ENCODE results near the gene RAD1. TPM values are rescaled to one million over a fixed set of nuclear protein-coding genes. Genes with fewer than 3 reads are reported as not detected.

The RAD1 gene
- polyA plus RNA-seq, 1 donor (not counting 4 experiments of a cell fraction or from before 2014, with no cell fraction given): 23.1 TPM

DNA sequence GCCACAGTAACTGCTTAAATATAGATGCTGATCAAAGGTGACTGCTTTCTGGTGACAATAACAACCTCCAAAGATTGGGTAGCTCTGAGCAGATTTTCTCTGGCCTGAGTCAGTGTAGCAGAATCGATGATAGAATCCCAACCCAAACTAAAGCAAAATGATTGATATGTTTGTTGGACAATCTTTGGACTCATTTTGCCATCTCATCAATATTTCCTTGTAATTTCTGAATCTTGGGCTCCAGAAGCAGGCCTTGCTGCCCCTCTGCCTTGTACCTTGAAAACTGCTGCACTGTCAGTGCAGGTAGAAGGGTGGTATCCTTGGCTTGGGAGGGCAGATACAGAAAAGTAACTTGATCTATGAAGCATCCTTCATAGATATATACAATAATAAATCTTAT, 57.4 kb downstream of the RAD1 start:
- Histone ChIP-seq H3K4me3 (ENCODE audit: control insufficient read depth in 2 of 3, extremely low read depth in 1 of 3, insufficient read depth in 2 of 3, low read depth in 1 of 3, low read length in 3 of 3) (no peak overlapping the region), H3K4me2 (ENCODE audit: control insufficient read depth, extremely low read depth, insufficient read depth, low read depth, low read length) (no peak overlapping the region), H3K9me1 (ENCODE audit: control insufficient read depth, extremely low read depth, insufficient read depth, low read length) (no peaks in the 10 kb centered on the region), H3K9ac (ENCODE audit: control insufficient read depth, extremely low read depth, insufficient read depth, low read length) (no peak overlapping the region), H4K20me1 (ENCODE audit: control insufficient read depth, extremely low read depth, insufficient read depth, low read length) (no peaks in the 10 kb centered on the region), H3K9me3 (ENCODE audit: control insufficient read depth, low read depth, low read length) (no peaks in the 10 kb centered on the region), H3K27ac (ENCODE audit: control insufficient read depth, insufficient read depth, low read length) (no peak overlapping the region), H3K79me2 (ENCODE audit: control insufficient read depth, insufficient read depth, low read length) (no peaks in the 10 kb centered on the region), H3K36me3 (ENCODE audit: control insufficient read depth in 2 of 2, extremely low read depth in 1 of 2, insufficient read depth in 2 of 2, low read length in 2 of 2) (no peaks in the 10 kb centered on the region), H3K4me1 (ENCODE audit: control insufficient read depth, extremely low read depth, insufficient read depth, low read length) (no peaks in the 10 kb centered on the region), H2AFZ (ENCODE audit: control insufficient read depth, low read length) (no peak overlapping the region), H3K27me3 (ENCODE audit: control insufficient read depth, extremely low read depth, insufficient read depth, low read length) (no peaks in the 10 kb centered on the region)
- dilution Hi-C loops (cut with MboI; ENCODE audit: extremely low pct_ligation_motif_present, low sequenced_read_pairs): no loop called here
- DNase-seq (ENCODE audit: low read depth, low spot score): no peak
- TF ChIP-seq, protein P1, sequence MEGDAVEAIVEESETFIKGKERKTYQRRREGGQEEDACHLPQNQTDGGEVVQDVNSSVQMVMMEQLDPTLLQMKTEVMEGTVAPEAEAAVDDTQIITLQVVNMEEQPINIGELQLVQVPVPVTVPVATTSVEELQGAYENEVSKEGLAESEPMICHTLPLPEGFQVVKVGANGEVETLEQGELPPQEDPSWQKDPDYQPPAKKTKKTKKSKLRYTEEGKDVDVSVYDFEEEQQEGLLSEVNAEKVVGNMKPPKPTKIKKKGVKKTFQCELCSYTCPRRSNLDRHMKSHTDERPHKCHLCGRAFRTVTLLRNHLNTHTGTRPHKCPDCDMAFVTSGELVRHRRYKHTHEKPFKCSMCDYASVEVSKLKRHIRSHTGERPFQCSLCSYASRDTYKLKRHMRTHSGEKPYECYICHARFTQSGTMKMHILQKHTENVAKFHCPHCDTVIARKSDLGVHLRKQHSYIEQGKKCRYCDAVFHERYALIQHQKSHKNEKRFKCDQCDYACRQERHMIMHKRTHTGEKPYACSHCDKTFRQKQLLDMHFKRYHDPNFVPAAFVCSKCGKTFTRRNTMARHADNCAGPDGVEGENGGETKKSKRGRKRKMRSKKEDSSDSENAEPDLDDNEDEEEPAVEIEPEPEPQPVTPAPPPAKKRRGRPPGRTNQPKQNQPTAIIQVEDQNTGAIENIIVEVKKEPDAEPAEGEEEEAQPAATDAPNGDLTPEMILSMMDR (optimal IDR thresholded peaks at IDR 0.05 in 1 of 3, IDR thresholded peaks at IDR 0.05 in 1 of 3, conservative IDR thresholded peaks at IDR 0.05 in 1 of 3; ENCODE audit: extremely low read depth in 1 of 3, insufficient read depth in 2 of 3, low read length in 3 of 3): no peak
- no peak for TF ChIP-seq EZH2 (IDR thresholded peaks at IDR 0.05; ENCODE audit: low read length)
- no peak for FAIRE-seq

DNA sequence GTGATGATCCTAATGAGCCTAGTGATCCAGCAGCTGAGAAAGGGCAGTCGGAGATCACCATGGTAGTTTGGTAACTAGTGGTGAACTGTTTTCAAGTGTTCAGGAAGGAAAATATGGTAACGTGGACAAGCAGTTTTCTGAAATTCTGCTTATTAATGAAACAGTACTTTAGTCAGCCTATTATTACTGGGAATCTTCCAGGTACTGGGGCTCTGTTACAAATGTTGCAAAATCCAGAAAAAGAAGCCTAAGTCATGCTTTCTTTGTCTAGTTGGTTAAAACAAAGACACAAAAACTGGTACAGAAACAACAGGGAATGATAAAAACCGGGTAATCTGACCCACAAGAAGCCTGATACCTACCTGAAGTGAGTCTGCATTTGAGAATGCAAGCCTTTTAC, 58.1 kb downstream of the RAD1 start:
- TF ChIP-seq EZH2 (IDR thresholded peaks at IDR 0.05; ENCODE audit: low read length): no peak
- TF ChIP-seq, protein P1 (optimal IDR thresholded peaks at IDR 0.05 in 1 of 3, IDR thresholded peaks at IDR 0.05 in 1 of 3, conservative IDR thresholded peaks at IDR 0.05 in 1 of 3; ENCODE audit: extremely low read depth in 1 of 3, insufficient read depth in 2 of 3, low read length in 3 of 3): no peak
- Histone ChIP-seq H3K9ac (ENCODE audit: control insufficient read depth, extremely low read depth, insufficient read depth, low read length) (no peak overlapping the region), H3K79me2 (ENCODE audit: control insufficient read depth, insufficient read depth, low read length) (no peaks in the 10 kb centered on the region), H4K20me1 (ENCODE audit: control insufficient read depth, extremely low read depth, insufficient read depth, low read length) (no peaks in the 10 kb centered on the region), H3K36me3 (ENCODE audit: control insufficient read depth in 2 of 2, extremely low read depth in 1 of 2, insufficient read depth in 2 of 2, low read length in 2 of 2) (no peaks in the 10 kb centered on the region), H3K9me1 (ENCODE audit: control insufficient read depth, extremely low read depth, insufficient read depth, low read length) (no peaks in the 10 kb centered on the region), H2AFZ (ENCODE audit: control insufficient read depth, low read length) (no peak overlapping the region), H3K4me2 (ENCODE audit: control insufficient read depth, extremely low read depth, insufficient read depth, low read depth, low read length) (no peak overlapping the region), H3K27ac (ENCODE audit: control insufficient read depth, insufficient read depth, low read length) (no peak overlapping the region), H3K9me3 (ENCODE audit: control insufficient read depth, low read depth, low read length) (no peaks in the 10 kb centered on the region), H3K4me3 (ENCODE audit: control insufficient read depth in 2 of 3, extremely low read depth in 1 of 3, insufficient read depth in 2 of 3, low read depth in 1 of 3, low read length in 3 of 3) (no peak overlapping the region), H3K27me3 (ENCODE audit: control insufficient read depth, extremely low read depth, insufficient read depth, low read length) (no peaks in the 10 kb centered on the region), H3K4me1 (ENCODE audit: control insufficient read depth, extremely low read depth, insufficient read depth, low read length) (no peaks in the 10 kb centered on the region)
- no peak for FAIRE-seq
- no peak for DNase-seq (ENCODE audit: low read depth, low spot score)
- dilution Hi-C loops (cut with MboI; ENCODE audit: extremely low pct_ligation_motif_present, low sequenced_read_pairs): no loop called here

Other genes starting within 250 kb of the RAD1 start
- 0.04 to 0.12 TPM in 2 of 3 replicates, not detected in the other for gene TTC23L, start 76.3 kb downstream of the RAD1 start, polyA plus RNA-seq
- 25.4 to 63.0 TPM (median 27.3 TPM) in 3 replicates for gene BRIX1, start 207 bp upstream of the RAD1 start, polyA plus RNA-seq
- gene DNAJC21, start 14.1 kb upstream of the RAD1 start, polyA plus RNA-seq: 13.3 to 29.6 TPM (median 28.5 TPM) in 3 replicates
- gene AGXT2, start 132.4 kb upstream of the RAD1 start, polyA plus RNA-seq: not detected in 3 replicates

Data from keratinocyte (primary cell).